ENCODE data around the gene EEF1AKMT1.

- TF ChIP-seq CTCF (IDR thresholded peaks at IDR 0.05 in 2 of 3, conservative IDR thresholded peaks at IDR 0.05 in 1 of 3; ENCODE audit: control insufficient read depth in 2 of 3, extremely low read depth in 1 of 3, insufficient read depth in 1 of 3, low read depth in 3 of 3, low read length in 3 of 3) = no peak
- TF ChIP-seq NR2C2 (IDR thresholded peaks at IDR 0.05; ENCODE audit: borderline replicate concordance, control insufficient read depth, insufficient read length, low read depth) = no peak
- no peak for TF ChIP-seq MXI1 (IDR thresholded peaks at IDR 0.05; ENCODE audit: low read depth, low read length)
- no peak for TF ChIP-seq REST (IDR thresholded peaks at IDR 0.05; ENCODE audit: low read depth, low read length)
- TF ChIP-seq YY1 (IDR thresholded peaks at IDR 0.05; ENCODE audit: low read depth, low read length) = no peak
- TF ChIP-seq USF1 (IDR thresholded peaks at IDR 0.05; ENCODE audit: borderline replicate concordance, extremely low read length, insufficient read depth, low read depth, low read length) = no peak
Observed at GRCh38 chr13:20716951-20717350, 56.8 kb downstream of the EEF1AKMT1 start.

Measured in GM12878 (cell line).